Body of pancreas (tissue), 4 donors: ENCODE measurements around the gene PDZD7. TPM values are rescaled to one million over a fixed set of nuclear protein-coding genes. Genes with fewer than 3 reads are reported as not detected.

Source experiments
- ATAC-seq: fragments of 150-250 bp; one replicate; pipeline ENCODE4 v1.9.1; 2016
- DNase-seq, 4 donors: peaks; one replicate each; pipeline ENCODE4 v3.0.0-alpha.2; 2019
- H3K27ac ChIP-seq, 4 donors: fragments of 200-600 bp; sonication (generic); 1 replicate in 3 of 4; 2 replicates in 1 of 4; pipeline versions ENCODE4 v1.5.1 to v1.6.1; 2016 to 2019; ENCODE audit warnings: mild to moderate bottlenecking in 1 of 4, mixed read lengths in 1 of 4, moderate library complexity in 1 of 4
- H3K27me3 ChIP-seq, 2 donors: fragments of 200-600 bp; sonication (generic); one replicate each; pipeline ENCODE4 v1.6.0; 2016; ENCODE audit warnings: mild to moderate bottlenecking in 1 of 2
- H3K36me3 ChIP-seq, 2 donors: fragments of 200-600 bp; sonication (generic); replicated peaks in 1 of 2; 2 replicates each; pipeline ENCODE4 v1.5.1; 2016; ENCODE audit warnings: low read depth in 2 of 2; ENCODE audit not compliant: insufficient read depth in 1 of 2
- H3K4me1 ChIP-seq: fragments of 200-600 bp; sonication (generic); one replicate; pipeline ENCODE4 v1.6.0; 2016
- H3K4me3 ChIP-seq, 2 donors: fragments of 200-600 bp; sonication (generic); 1 replicate in 1 of 2; 2 replicates in 1 of 2; pipeline ENCODE4 v1.5.1; 2016 to 2019
- H3K9me3 ChIP-seq, 3 donors: fragments of 200-600 bp; sonication (generic); 1 replicate in 2 of 3; 2 replicates in 1 of 3; pipeline ENCODE4 v1.5.1; 2016
- POLR2A ChIP-seq, 3 donors: fragments of 450-650 bp; IDR thresholded peaks; one replicate each; pipeline ENCODE4 v1.6.1; 2016; ENCODE audit warnings: antibody characterized with exemption in 3 of 3, mild to moderate bottlenecking in 2 of 3
- WGBS, 2 donors: methylation state at CpG; one replicate each; pipeline ENCODE4 v1.1.5; 2017; 5-methylcytosine and 5-hydroxymethylcytosine counted together
- intact Hi-C: fragments of 100-400 bp; cut with DNase I; formaldehyde crosslinking; loops from one replicate; pipeline ENCODE4 v1.15.1; 2023
- total RNA-seq, 2 donors: library from RNA; depleted of rRNA; stranded (reverse); fragments of >200 nt; gene quantifications; one replicate each; pipeline ENCODE4 v1.1.0, GENCODE V29; 2016
- TF ChIP-seq, protein P1 (sequence below), 7 experiments: fragments of 450-650 bp in 4 of 7; fragments of 200-600 bp in 3 of 7; sonication (generic) in 3 of 7; IDR thresholded peaks; one replicate each; pipeline ENCODE4 v1.5.1; 2016 to 2019; ENCODE audit warnings: antibody characterized with exemption in 7 of 7

Gene PDZD7
- total RNA-seq, 2 donors from 2014 or later, result 0.52 to 0.66 TPM

DNA sequence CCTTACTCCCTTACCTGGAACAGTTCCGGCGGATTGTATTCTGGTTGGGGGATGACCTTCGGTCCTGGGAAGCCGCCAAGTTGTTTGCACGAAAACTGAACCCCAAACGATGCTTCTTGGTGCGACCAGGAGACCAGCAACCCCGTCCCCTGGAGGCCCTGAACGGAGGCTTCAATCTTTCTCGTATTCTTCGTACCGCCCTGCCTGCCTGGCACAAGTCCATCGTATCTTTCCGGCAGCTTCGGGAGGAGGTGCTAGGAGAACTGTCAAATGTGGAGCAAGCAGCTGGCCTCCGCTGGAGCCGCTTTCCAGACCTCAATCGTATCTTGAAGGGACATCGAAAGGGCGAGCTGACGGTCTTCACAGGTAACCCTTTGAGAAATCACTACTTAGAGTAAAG, 41.8 kb downstream of the PDZD7 start:
- no peak for ATAC-seq
- Histone ChIP-seq H3K4me1 (peaks cover 50% of the 10 kb centered on the region), H3K36me3 (peaks cover 0 to 9% of the 10 kb centered on the region in 2 donors), H3K9me3 (no peaks in the 10 kb centered on the region), H3K4me3 (no peak overlapping the region), H3K27ac (no peak overlapping the region), H3K27me3 (no peaks in the 10 kb centered on the region)
- peak in 3 of 4 donors; percentile 35 to 49 (median 43) for DNase-seq
- TF ChIP-seq POLR2A (IDR thresholded peaks at IDR 0.05), result no peak
- TF ChIP-seq, protein P1, sequence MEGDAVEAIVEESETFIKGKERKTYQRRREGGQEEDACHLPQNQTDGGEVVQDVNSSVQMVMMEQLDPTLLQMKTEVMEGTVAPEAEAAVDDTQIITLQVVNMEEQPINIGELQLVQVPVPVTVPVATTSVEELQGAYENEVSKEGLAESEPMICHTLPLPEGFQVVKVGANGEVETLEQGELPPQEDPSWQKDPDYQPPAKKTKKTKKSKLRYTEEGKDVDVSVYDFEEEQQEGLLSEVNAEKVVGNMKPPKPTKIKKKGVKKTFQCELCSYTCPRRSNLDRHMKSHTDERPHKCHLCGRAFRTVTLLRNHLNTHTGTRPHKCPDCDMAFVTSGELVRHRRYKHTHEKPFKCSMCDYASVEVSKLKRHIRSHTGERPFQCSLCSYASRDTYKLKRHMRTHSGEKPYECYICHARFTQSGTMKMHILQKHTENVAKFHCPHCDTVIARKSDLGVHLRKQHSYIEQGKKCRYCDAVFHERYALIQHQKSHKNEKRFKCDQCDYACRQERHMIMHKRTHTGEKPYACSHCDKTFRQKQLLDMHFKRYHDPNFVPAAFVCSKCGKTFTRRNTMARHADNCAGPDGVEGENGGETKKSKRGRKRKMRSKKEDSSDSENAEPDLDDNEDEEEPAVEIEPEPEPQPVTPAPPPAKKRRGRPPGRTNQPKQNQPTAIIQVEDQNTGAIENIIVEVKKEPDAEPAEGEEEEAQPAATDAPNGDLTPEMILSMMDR (IDR thresholded peaks at IDR 0.05), result no peak
- intact Hi-C loops, result no loop called here
- 64 to 66% methylated on average over 21 of the region's 21 CpGs for WGBS, 2 donors

DNA sequence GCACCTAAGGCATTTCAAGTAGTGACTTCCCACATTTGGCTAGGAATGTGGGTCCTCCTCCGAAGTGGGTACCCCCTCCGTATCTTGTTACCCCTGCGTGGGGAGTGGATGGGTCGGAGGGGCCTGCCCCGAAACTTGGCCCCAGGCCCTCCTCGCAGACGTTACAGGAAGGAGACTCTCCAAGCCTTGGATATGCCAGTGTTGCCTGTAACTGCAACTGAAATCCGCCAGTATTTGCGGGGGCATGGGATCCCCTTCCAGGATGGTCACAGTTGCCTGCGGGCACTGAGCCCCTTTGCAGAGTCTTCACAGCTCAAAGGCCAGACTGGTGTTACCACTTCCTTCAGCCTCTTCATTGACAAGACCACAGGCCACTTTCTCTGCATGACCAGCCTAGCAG, 42.8 kb downstream of the PDZD7 start:
- H3K4me3 ChIP-seq, result no peak overlapping the region
- DNase-seq (no peak), ATAC-seq (no peak)
- H3K36me3 ChIP-seq, result peaks cover 0 to 9% of the 10 kb centered on the region in 2 donors
- WGBS, 2 donors, result 62% methylated on average over 10 of the region's 10 CpGs
- no peak overlapping the region for H3K27ac ChIP-seq
- H3K4me1 ChIP-seq, result peaks cover 50% of the 10 kb centered on the region
- H3K9me3 ChIP-seq, result no peaks in the 10 kb centered on the region
- intact Hi-C loops, result no loop called here
- no peaks in the 10 kb centered on the region for H3K27me3 ChIP-seq
- TF ChIP-seq, protein P1 (IDR thresholded peaks at IDR 0.05), result no peak
- TF ChIP-seq POLR2A (IDR thresholded peaks at IDR 0.05), result no peak

DNA sequence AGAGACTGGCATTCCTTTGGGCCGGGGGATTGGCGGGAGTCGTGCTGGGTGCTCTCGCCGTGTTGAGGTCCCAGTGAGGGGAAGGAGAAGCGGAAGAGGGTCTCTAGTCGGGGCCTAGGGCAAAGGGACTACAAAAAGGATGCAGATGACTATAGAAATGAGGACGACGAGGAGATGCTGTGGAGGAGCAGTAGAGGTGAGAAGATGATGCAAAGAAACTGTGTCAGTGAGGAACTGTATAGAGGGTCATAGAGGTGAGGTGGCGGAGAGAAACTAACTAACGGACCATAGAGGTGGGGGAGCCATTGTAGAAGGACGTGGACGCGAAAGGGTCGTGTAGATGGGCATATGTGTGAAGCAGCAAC, 43.3 kb downstream of the PDZD7 start:
- peak overlapping the region in 2 of 4 donors; percentile 81 to 88 for H3K27ac ChIP-seq
- H3K36me3 ChIP-seq, result peaks cover 0 to 7% of the 10 kb centered on the region in 2 donors
- ATAC-seq, result no peak
- H3K27me3 ChIP-seq, result no peaks in the 10 kb centered on the region
- TF ChIP-seq, protein P1 (IDR thresholded peaks at IDR 0.05), result no peak
- no peak for TF ChIP-seq POLR2A (IDR thresholded peaks at IDR 0.05)
- intact Hi-C loops, result no loop called here
- peaks cover 50% of the 10 kb centered on the region for H3K4me1 ChIP-seq
- no peaks in the 10 kb centered on the region for H3K9me3 ChIP-seq
- 1% methylated on average over 15 of the region's 15 CpGs for WGBS, 2 donors
- H3K4me3 ChIP-seq, result peak overlapping the region; percentile 46 to 95
- no peak for DNase-seq

DNA sequence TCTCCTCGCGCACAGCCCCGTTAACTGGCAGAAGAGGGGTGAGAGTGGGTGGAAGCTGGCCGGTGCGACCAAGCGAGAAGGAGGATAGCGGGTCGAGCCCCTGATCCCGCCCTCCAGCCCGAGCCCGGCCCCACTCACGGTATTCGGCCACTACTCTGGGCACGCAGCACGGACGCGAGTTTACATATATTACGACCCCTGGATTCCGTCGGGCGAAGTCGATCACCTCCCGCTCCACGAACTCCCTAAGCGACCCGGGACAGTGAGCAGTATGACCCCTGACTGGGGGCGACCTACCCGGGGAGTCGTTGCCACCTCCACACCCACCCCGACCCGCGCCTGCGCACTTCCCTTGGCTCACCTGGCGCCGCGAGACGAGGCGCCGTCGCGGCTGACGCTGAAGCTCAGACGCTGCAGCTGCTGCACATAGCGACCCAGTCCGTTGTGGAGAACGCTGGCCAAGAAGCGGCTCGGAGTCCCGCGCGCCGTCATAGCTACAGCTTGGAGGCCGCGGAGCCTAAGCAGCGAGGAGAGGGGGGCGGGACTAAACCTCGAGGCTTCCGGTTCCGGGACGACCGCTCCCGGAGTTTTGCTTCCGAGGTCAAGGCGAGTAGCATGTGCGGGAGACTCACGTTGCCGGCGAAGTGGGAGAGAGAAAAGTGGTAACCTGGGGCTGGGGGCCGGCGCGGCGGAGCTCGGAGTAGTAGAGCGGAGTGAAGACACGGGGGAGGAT, 43.8 kb downstream of the PDZD7 start, which contains the start of the genes MRPL43 and TWNK:
TSS of gene MRPL43 (minus strand) at position 546 of the 733 bp plus-strand sequence. CDS start at position 492, 54 bp downstream.
TSS of gene TWNK (plus strand) at position 592 of the 733 bp plus-strand sequence. CDS start 668 bp downstream, outside the sequence.
- 0 to 1% methylated on average over 34 to 71 of the region's 75 CpGs for WGBS, 2 donors

More for the DNA sequence above, 43.8 kb downstream of the PDZD7 start, which contains the start of the genes MRPL43 and TWNK:
- Histone ChIP-seq H3K27me3 (no peaks in the 10 kb centered on the region), H3K4me3 (peak within 1 kb of the TSS; percentile 46 to 95), H3K4me1 (peaks cover 50% of the 10 kb centered on the region), H3K9me3 (no peaks in the 10 kb centered on the region), H3K36me3 (peaks cover 0 to 7% of the 10 kb centered on the region in 2 donors), H3K27ac (peak within 1 kb of the TSS; percentile 49 to 88 (median 70))
- TF ChIP-seq, protein P1 (IDR thresholded peaks at IDR 0.05), result no peak
- TF ChIP-seq POLR2A (IDR thresholded peaks at IDR 0.05), result peak; percentile 23 to 71 (median 61)
- intact Hi-C loops, result no loop called here
- ATAC-seq (peak; percentile 86), DNase-seq (peak; percentile 83 to 87 (median 86))
